Pancreas (tissue), 10 donors: ENCODE results near the gene UBE2L6. TPM values are rescaled to one million over a fixed set of nuclear protein-coding genes. Genes with fewer than 3 reads are reported as not detected.

Source experiments
- ATAC-seq, 4 donors: fragments of 200-7000 bp; cut with Tn5 transposase; one replicate each; pipeline versions ENCODE4 v1.8.0 to v1.9.1; 2020; ENCODE audit warnings: mild to moderate bottlenecking in 4 of 4, moderate library complexity in 4 of 4
- DNase-seq, 6 donors: peaks; one replicate each; pipeline ENCODE4 v3.0.0-alpha.2; 2020
- FAIRE-seq: peaks from 2 replicates; lab custom pipeline; 2012; peaks lifted over from hg19 to GRCh38; lab: Jason Lieb, UNC
- H3K27ac ChIP-seq, 4 donors: fragments of 200-600 bp; sonication (generic); 1 replicate in 3 of 4; 2 replicates in 1 of 4; pipeline versions ENCODE4 v1.5.0 to v1.8.0; 2020
- H3K27me3 ChIP-seq, 4 donors: fragments of 200-600 bp; one replicate each; pipeline ENCODE4 v1.8.0; 2021
- H3K36me3 ChIP-seq, 3 donors: fragments of 200-600 bp; sonication (generic) in 1 of 3; one replicate each; pipeline versions ENCODE4 v1.5.0 to v1.8.0; 2020 to 2021
- H3K4me1 ChIP-seq, 3 donors: fragments of 200-600 bp; one replicate each; pipeline ENCODE4 v1.8.0; 2021
- H3K4me3 ChIP-seq, 4 donors: fragments of 200-600 bp; sonication (generic) in 2 of 4; one replicate each; pipeline versions ENCODE4 v1.5.0 to v1.8.0; 2020 to 2021
- H3K9me3 ChIP-seq, 4 donors: fragments of 200-600 bp; one replicate each; pipeline ENCODE4 v1.8.0; 2021
- CTCF ChIP-seq, 4 donors: fragments of 200-600 bp; sonication (generic) in 3 of 4; IDR thresholded peaks; one replicate each; pipeline versions ENCODE4 v1.5.0 to v1.8.0; 2021; ENCODE audit warnings: antibody characterized with exemption in 4 of 4
- WGBS, 2 donors: extraction: QIAGEN DNeasy Blood & Tissue Kit; methylation state at CpG; one replicate each; pipeline ENCODE4 v1.1.7; 2013; 5-methylcytosine and 5-hydroxymethylcytosine counted together
- intact Hi-C, 3 donors: fragments of 100-400 bp; cut with DNase I; formaldehyde crosslinking; loops; one replicate each; pipeline versions ENCODE4 v1.11.1 to v1.14.2; 2022
- polyA plus RNA-seq, 2 donors: library from polyadenylated mRNA; stranded (reverse); fragments of 200-250 nt; gene quantifications; one replicate each; pipeline ENCODE4 v1.2.3, GENCODE V29; 2013
- total RNA-seq, 6 donors: library from RNA; stranded (reverse); fragmentation: NEBNext Ultra II Directional in 4 of 6; extraction: Animal tissue kit (Norgen Biotek cat#: 25700) in 4 of 6; gene quantifications; one replicate each; pipeline versions ENCODE4 v1.2.1 to v1.2.4, GENCODE V29; 2021 to 2023
- donor health status: healthy with polysubstance abuse.
- donor health status: DM: no; HTN: no; CAD: no; lungs with moderate emphysema.
- donor health status: DM: no; HTN: no; CAD: no.
- donor health status: control.
- donor health status: control.
- donor health status: Bipolar disorder and iron deficiency.
- donor health status: DM: yes; HTN: yes; CAD: no.
- donor health status: DM: no; HTN: no; CAD: no.
- donor health status: DM: no; HTN: no; CAD: no.
- donor health status: DM: yes; HTN: yes; CAD: no.

Gene UBE2L6
- total and polyA plus RNA-seq, 8 donors, result 9.6 to 46.4 (median 12.9) TPM

GRCh38 chr11:57551941-57552340, 15.5 kb downstream of the UBE2L6 start:
- 36 to 50% methylated on average over 4 of the region's 4 CpGs for WGBS, 2 donors
- FAIRE-seq (no peak), ATAC-seq (peak; percentile 94 to 96 (median 96)), DNase-seq (peak in 4 of 6 donors; percentile 69 to 82 (median 70))
- Histone ChIP-seq H3K4me3 (no peak overlapping the region), H3K36me3 (peaks cover 0 to 11% (median 0%) of the 10 kb centered on the region in 3 donors), H3K27me3 (no peaks in the 10 kb centered on the region), H3K4me1 (peaks cover 0 to 11% (median 11%) of the 10 kb centered on the region in 3 donors), H3K9me3 (no peaks in the 10 kb centered on the region), H3K27ac (peak overlapping the region; percentile 26 to 64 (median 60))
- intact Hi-C loops, result no loop called here
- no peak for TF ChIP-seq CTCF (IDR thresholded peaks at IDR 0.05)

GRCh38 chr11:57549983-57550382, 17.5 kb downstream of the UBE2L6 start:
- DNase-seq (no peak), FAIRE-seq (no peak), ATAC-seq (no peak)
- 89 to 91% methylated on average over 8 of the region's 8 CpGs for WGBS, 2 donors
- intact Hi-C loops, result no loop called here
- Histone ChIP-seq H3K27ac (no peak overlapping the region), H3K27me3 (no peaks in the 10 kb centered on the region), H3K4me1 (peaks cover 0 to 11% (median 11%) of the 10 kb centered on the region in 3 donors), H3K4me3 (no peak overlapping the region), H3K9me3 (no peaks in the 10 kb centered on the region), H3K36me3 (peaks cover 0 to 11% (median 0%) of the 10 kb centered on the region in 3 donors)
- TF ChIP-seq CTCF (IDR thresholded peaks at IDR 0.05), result no peak

DNA sequence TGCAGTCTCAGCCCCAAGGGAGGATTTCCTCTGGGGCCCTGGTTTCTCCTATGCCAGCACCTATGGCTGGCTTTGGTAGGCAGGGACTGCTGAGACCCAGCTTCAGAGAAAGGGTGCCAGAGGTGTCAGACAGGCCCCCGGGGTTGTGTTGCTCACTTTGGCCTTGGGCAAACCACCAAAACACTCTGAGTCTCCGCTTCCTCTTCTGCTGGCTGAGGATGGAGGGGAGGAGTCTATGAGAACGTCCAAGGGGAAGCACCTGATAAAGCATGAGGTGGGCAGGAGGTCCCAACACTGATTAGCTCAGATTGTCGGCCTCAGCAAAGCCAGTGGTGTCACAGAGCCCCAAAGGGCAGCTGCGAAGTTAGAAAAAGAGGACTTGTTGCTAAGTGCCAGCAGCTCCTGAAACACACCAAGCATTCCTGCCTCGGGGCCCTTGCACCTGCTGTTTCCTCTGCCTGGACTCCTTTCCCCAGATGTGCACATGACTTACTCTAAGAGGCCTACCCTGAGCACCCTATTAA, 19.6 kb downstream of the UBE2L6 start:
- WGBS, 2 donors, result 26 to 29% methylated on average over 6 of the region's 6 CpGs
- Histone ChIP-seq H3K4me3 (no peak overlapping the region), H3K27ac (peak overlapping the region in 1 of 4 donors; percentile 6), H3K9me3 (no peaks in the 10 kb centered on the region), H3K4me1 (peaks cover 0 to 11% (median 11%) of the 10 kb centered on the region in 3 donors), H3K27me3 (no peaks in the 10 kb centered on the region), H3K36me3 (peaks cover 0 to 4% (median 0%) of the 10 kb centered on the region in 3 donors)
- TF ChIP-seq CTCF (IDR thresholded peaks at IDR 0.05), result no peak
- intact Hi-C loops, result no loop called here
- peak in 3 of 4 donors; percentile 37 to 65 (median 51) for ATAC-seq
- DNase-seq, result peak in 3 of 6 donors; percentile 44 to 56 (median 47)
- no peak for FAIRE-seq

DNA sequence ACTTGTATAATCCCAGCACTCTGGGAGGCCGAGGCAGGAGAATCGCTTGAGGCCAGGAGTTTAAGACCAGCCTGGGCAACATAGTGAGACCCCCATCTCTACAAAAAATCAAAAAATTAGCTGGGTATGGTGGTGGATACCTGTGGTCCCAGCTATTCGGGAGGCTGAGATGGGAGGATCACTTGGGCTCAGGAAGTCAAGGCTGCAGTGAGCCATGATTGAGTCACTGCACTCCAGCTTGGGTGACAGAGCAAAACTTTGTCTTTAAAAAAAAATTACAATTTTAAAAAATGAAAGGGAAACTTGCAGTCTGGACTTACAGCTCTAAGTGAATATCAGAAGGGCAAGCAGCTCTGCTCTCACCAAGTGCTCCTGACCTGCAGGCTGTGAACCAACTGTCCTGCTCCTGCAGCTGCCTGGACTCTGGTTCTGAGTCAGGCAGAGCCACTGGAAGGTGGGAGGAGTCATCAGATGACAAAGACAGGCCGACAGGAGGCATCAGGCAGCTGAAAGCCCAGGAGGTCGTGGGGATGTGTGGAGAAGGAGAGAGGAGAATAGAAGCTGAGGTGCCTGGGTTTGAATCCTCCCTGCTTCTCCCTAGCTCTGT, 20.5 kb downstream of the UBE2L6 start:
- H3K9me3 ChIP-seq, result no peaks in the 10 kb centered on the region
- intact Hi-C loops, result no loop called here
- WGBS, 2 donors, result 70 to 75% methylated on average over 5 of the region's 5 CpGs
- no peak for TF ChIP-seq CTCF (IDR thresholded peaks at IDR 0.05)
- H3K27ac ChIP-seq, result no peak overlapping the region
- peaks cover 0 to 4% (median 3%) of the 10 kb centered on the region in 3 donors for H3K4me1 ChIP-seq
- DNase-seq, result no peak
- no peaks in the 10 kb centered on the region for H3K27me3 ChIP-seq
- H3K36me3 ChIP-seq, result peaks cover 0 to 2% (median 0%) of the 10 kb centered on the region in 3 donors
- H3K4me3 ChIP-seq, result no peak overlapping the region
- no peak for FAIRE-seq
- no peak for ATAC-seq

- Histone ChIP-seq H3K27me3 (no peaks in the 10 kb centered on the region), H3K4me3 (no peak overlapping the region), H3K27ac (no peak overlapping the region), H3K36me3 (no peaks in the 10 kb centered on the region), H3K4me1 (no peaks in the 10 kb centered on the region), H3K9me3 (no peaks in the 10 kb centered on the region)
- ATAC-seq (no peak), DNase-seq (no peak), FAIRE-seq (no peak)
- no peak for TF ChIP-seq CTCF (IDR thresholded peaks at IDR 0.05)
- WGBS, 2 donors, result 97 to 99% methylated on average over 7 of the region's 7 CpGs
- intact Hi-C loops, result no loop called here
Measured at GRCh38 chr11:57546451-57546850, 21.0 kb downstream of the UBE2L6 start.
